Measurements from ENCODE around the gene NR1H4. TPM values are rescaled to one million over a fixed set of nuclear protein-coding genes. Genes with fewer than 3 reads are reported as not detected.

NR1H4 gene
- total and polyA plus RNA-seq, 9 of the 15 experiments (the other 6 are each of a cell fraction or from before 2014, with no cell fraction given), result 0.03 TPM; not detected in 8

DNA sequence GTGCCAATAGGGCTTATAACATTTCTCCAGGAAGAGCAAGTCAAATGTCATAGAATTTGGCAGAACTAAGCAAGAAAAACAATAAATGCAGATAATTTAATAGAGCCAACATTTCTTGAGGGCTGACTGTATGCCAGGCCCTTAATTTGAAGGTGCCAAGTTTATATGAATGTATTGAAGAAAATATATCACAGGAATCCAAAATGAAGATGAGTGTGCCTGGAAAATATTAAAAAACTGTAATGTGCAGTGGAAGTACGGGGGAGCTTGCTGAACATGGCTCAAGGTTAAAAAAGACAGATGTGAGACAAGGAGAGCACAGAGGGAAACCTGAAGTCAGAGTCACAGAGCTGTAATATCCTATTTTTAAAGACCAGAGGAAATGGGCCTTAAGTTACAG lies 16.4 kb downstream of the NR1H4 start:
- Histone ChIP-seq H4K20me1 (replicated peaks; ENCODE audit: control insufficient read depth, insufficient read depth, low read length) (no peaks in the 10 kb centered on the region), H3K27ac (ENCODE audit: extremely low read depth, low read depth, low read length) (no peak overlapping the region), H3K9ac (ENCODE audit: insufficient read depth in 1 of 2, low read depth in 2 of 2, low read length in 2 of 2) (no peak overlapping the region), H3K4me2 (ENCODE audit: insufficient read depth, low read length) (no peak overlapping the region), H2AFZ (ENCODE audit: low read depth, low read length) (no peak overlapping the region), H3K4me1 (replicated peaks in 1 of 2; ENCODE audit: control insufficient read depth in 2 of 2, insufficient read depth in 2 of 2, low read length in 2 of 2) (no peaks in the 10 kb centered on the region), H3K4me3 (no peak overlapping the region), H3K9me3 (replicated peaks; ENCODE audit: control insufficient read depth, insufficient read depth, low read depth, low read length) (no peaks in the 10 kb centered on the region), H3K27me3 (ENCODE audit: control insufficient read depth in 2 of 2, insufficient read depth in 2 of 2, low read length in 2 of 2) (peaks cover 0 to 5% of the 10 kb centered on the region in 2 experiments; a peak in 2 of 5 replicates), H3K79me2 (ENCODE audit: control insufficient read depth, insufficient read depth, low read length) (no peaks in the 10 kb centered on the region), H3K36me3 (ENCODE audit: control insufficient read depth, insufficient read depth, low read length) (no peaks in the 10 kb centered on the region), H3K9me1 (ENCODE audit: control insufficient read depth, insufficient read depth, low read length) (no peaks in the 10 kb centered on the region)
- in situ Hi-C loops (cut with MboI) (no loop called here), intact Hi-C loops (cut with micrococcal nuclease) (no loop called here)
- DNase-seq (ENCODE audit: extremely low read depth in 1 of 4, low spot score in 3 of 4), result no peak
- TF ChIP-seq HDAC1 (IDR thresholded peaks at IDR 0.05) (no peak), ZEB2 (IDR thresholded peaks at IDR 0.05) (no peak), TAF15 (IDR thresholded peaks at IDR 0.05; ENCODE audit: low read depth, low read length) (no peak), GABPB1 (CRISPR knock-in tag; IDR thresholded peaks at IDR 0.05) (no peak), ZBED1 (IDR thresholded peaks at IDR 0.05) (no peak), ZNF146 (CRISPR knock-in tag; IDR thresholded peaks at IDR 0.05; ENCODE audit: unreplicated experiment) (no peak), ZNF561 (CRISPR knock-in tag; conservative IDR thresholded peaks at IDR 0.05) (no peak), FUS (optimal IDR thresholded peaks at IDR 0.05; ENCODE audit: low read depth, low read length) (no peak), ZBTB8A (IDR thresholded peaks at IDR 0.05; ENCODE audit: partially characterized antibody) (no peak), ZNF586 (CRISPR knock-in tag; conservative IDR thresholded peaks at IDR 0.05) (no peak), MAFK (IDR thresholded peaks at IDR 0.05; ENCODE audit: low read length) (no peak), STAG1 (CRISPR knock-in tag; IDR thresholded peaks at IDR 0.05; ENCODE audit: borderline replicate concordance) (no peak), MAZ (CRISPR knock-in tag; conservative IDR thresholded peaks at IDR 0.05 in 1 of 2, IDR thresholded peaks at IDR 0.05 in 1 of 2) (no peak), HEY1 (CRISPR knock-in tag; IDR thresholded peaks at IDR 0.05; ENCODE audit: borderline replicate concordance) (no peak), KAT8 (IDR thresholded peaks at IDR 0.05; ENCODE audit: low read depth) (no peak)
- TF ChIP-seq, protein P1, sequence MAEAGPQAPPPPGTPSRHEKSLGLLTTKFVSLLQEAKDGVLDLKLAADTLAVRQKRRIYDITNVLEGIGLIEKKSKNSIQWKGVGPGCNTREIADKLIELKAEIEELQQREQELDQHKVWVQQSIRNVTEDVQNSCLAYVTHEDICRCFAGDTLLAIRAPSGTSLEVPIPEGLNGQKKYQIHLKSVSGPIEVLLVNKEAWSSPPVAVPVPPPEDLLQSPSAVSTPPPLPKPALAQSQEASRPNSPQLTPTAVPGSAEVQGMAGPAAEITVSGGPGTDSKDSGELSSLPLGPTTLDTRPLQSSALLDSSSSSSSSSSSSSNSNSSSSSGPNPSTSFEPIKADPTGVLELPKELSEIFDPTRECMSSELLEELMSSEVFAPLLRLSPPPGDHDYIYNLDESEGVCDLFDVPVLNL (CRISPR knock-in tag; IDR thresholded peaks at IDR 0.05; ENCODE audit: low read depth), result no peak
- TF ChIP-seq, protein P2, sequence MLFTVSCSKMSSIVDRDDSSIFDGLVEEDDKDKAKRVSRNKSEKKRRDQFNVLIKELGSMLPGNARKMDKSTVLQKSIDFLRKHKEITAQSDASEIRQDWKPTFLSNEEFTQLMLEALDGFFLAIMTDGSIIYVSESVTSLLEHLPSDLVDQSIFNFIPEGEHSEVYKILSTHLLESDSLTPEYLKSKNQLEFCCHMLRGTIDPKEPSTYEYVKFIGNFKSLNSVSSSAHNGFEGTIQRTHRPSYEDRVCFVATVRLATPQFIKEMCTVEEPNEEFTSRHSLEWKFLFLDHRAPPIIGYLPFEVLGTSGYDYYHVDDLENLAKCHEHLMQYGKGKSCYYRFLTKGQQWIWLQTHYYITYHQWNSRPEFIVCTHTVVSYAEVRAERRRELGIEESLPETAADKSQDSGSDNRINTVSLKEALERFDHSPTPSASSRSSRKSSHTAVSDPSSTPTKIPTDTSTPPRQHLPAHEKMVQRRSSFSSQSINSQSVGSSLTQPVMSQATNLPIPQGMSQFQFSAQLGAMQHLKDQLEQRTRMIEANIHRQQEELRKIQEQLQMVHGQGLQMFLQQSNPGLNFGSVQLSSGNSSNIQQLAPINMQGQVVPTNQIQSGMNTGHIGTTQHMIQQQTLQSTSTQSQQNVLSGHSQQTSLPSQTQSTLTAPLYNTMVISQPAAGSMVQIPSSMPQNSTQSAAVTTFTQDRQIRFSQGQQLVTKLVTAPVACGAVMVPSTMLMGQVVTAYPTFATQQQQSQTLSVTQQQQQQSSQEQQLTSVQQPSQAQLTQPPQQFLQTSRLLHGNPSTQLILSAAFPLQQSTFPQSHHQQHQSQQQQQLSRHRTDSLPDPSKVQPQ (CRISPR knock-in tag; IDR thresholded peaks at IDR 0.05; ENCODE audit: borderline replicate concordance), result no peak
- ChIA-PET POLR2A (interaction anchor here (1.2 to 1.6 kb wide), 2 partner anchors 11 to 58 kb away, joined by 3 to 5 read pairs; no protein-coding TSS in a partner anchor), CTCF (ENCODE audit: low intra/inter-chr PET ratio) (no interaction called here)
- BruUV-seq (replicated peaks), result no TSS peak
- FAIRE-seq, result no peak
- ATAC-seq, result no peak
- 0% methylated on average over 1 of the region's 1 CpG for WGBS (ENCODE audit: insufficient coverage, low coverage, missing lambda C conversion rate)

All from K562 (cell line).